Measurements from ENCODE around the gene CAMTA1.
"Not testable (repeated sequence)": the region's sequence is repeated elsewhere in the genome, so short reads cannot be mapped to it uniquely, and the experiment has no call there.

Gene CAMTA1

DNA sequence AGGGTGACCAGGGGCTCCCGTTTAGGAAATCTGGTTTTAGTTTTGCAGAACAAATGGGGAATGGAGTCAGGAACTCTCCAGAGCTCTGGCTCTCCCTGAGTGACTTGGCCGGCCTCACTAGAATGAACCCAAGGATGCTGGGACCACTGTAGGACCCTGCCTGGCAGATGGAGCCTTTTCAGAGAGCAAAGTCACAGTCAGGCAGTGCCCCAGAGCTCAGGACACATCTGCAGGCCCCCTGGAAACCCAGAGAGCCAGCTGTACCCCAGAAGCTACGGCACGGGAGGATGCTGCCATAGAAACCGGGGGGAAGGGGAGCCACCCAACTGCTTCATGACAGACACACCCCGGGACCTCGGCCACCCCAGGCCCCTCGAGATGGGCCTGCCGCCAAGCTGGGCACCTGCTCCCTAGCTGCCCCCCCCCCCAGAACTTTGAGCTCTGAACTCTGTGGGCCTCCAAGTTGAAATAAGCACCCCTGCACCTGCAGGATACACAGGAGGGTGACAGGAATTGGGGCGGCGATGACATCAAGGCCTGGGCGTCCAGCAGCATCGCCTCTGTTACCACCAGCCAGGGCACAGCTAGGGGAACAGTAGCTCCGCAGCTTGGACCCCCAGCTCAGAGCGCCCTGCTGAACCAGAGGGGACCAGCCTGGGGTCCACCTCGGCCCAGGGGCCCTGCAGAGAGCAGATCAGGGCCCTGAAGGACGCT lies 894.1 kb downstream of the CAMTA1 start:
- no peak for DNase-seq

DNA sequence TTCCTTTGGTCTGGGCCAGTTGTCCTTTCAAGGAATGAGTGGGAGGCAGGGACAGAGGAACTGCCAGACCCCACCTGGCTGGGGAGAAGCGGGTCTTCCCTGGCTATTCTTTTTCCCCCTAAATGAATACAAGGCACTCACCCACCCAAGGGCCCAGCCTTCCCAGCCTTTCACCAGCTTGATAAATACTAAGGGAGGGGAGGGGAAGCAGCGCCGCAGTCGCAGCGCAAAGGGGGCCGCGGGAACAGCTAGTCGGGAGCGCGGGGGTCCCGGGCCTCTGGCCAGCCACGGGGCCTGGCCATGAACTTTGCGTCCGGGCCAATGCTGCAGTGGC lies 894.6 kb downstream of the CAMTA1 start:
- no peak for DNase-seq

DNA sequence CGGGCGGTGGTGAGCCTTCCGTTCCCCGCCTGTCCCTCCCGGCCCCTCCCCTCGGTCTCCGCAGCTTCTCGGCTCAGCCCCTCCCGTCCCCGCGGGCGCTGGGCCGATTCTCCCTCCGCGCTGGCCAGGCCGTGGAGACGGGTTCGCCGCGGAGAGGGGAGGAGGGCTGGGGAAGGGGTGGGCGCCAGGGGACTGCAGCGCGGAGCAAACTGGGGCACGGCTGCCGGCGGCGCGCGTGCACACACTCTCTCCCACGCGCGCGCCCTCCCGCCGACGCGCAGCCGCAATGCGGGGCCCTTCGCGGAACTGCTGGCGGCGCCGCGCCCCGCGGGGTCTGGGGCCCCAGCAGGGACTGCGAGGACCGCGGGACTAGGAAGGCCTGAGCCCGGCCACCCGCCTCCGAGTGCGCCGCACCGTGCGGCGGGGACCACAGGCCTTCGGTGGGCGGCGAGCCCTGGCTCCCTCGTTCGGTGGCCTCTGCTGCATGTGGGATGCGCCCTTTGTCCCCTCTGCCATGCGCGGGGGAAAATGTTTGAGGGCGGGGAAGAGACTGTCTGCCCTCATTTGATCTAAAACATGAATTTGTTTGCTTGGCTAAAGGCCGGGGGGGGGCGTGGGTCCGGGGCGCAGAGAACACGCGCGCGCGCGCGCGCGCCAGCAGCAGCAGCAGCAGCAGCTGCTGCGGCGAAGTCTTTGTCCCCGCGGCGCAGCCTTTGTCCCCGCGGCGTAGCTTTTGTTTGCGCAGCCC lies 895.1 kb downstream of the CAMTA1 start:
- peak; percentile 6 for DNase-seq

DNA sequence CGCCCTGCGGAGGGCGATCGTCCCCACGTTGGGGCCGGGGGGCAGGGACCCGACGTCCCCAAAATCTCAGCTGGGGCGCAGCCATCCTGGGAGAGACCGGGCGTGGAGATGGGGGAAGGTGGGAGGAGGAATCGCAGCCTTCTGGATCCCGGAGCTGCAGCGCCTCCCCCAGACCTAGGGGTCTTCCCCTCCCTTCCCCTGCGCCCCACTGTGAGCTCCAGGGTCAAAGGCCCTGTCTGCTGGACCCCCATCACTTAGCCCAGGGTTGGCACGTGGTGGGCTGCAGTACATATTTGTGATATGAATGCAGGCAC lies 895.7 kb downstream of the CAMTA1 start:
- no peak for DNase-seq

DNA sequence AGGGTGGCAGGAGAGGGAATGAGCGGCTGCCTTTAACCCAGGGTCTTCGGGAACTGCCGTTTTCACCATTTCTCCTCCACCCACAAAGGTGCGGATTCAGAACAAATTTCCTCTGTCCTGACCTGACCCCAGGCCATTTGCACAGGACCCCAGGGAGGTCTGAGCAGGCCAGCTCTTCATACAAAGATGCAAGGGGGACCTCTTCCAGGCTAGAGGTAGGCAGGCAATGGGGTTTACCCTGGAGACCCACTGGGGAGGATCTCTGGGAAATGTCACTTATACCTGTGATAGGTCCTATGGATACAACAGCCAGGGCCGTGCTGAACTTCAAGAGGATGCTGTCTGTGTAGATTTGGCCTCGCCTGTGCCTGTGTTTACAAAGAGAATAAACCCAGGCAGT lies 896.1 kb downstream of the CAMTA1 start:
- no peak for DNase-seq

DNA sequence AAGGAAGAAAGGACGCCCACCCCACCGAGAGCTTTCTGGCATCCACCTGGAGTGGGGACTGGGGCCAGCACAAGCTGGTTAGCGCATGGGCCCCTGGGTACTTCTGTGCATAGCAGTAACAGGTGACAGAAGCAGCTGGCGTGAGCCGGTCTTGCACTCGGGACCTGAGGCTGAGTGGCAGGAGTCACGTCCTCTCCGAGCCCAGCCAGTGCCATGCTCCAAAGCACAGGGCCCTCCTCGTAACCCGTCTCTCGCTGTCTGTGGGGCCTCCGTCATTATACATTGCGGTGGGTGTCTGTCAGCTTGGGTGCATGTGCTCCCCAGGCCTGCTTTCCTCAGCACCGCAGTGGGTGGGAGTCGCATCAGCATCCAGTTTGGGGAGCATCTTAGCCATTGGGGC lies 898.3 kb downstream of the CAMTA1 start:
- no peak for DNase-seq

DNA sequence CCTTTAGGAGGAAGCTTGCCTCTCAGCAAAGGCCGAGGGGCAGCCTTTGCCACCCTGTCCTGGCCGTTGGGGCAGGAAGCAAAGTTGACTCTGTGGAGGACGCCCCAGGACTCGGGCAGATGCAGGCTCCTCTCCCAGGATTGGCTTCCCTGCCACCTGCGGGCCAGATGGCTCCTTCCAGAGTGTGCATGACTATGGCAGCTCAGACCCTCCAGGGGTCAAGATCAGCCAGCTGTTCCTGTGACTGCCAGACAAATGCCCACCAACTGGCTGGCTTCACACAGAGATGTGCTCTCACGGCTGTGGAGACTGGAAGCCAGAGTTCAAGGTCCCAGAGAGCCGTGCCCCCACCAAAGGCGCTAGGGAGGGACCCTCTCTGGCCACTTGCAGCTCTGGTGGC lies 898.9 kb downstream of the CAMTA1 start:
- DNase-seq = no peak

DNA sequence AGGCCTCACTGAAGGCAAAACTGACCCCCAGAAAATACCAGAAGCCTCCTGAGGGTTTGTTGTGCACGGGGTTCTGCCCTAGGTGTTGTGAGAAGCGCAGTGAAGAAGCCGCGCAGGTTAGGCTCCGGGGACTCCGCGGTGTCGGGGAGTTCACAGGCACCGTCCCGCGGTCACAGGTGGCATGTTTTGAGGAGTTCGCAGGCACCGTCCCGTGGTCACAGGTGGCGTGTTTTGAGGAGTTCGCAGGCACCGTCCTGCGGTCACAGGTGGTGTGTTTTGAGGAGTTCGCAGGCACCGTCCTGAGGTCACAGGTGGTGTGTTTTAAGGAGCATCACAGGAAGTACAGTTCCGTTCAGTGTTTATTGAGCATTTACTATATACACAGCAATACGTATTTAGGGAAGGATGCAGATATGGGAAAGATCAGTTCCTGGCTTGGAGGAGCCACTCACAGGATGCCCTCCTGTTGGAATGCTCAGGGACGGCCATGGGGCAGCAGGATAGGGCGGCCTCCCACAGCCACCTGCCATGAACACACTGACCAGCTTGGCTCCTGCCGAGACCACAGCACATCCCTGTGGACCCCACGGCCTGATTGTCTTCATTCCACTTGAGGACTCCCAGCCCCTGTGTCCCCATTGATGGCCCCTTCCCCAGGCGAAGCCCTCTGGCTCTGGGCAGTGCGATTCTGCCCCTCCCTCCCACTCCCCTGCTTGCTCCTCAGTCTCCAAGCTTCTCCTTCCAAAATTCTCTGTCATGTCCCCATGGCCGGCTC lies 899.8 kb downstream of the CAMTA1 start:
- DNase-seq = no peak

DNA sequence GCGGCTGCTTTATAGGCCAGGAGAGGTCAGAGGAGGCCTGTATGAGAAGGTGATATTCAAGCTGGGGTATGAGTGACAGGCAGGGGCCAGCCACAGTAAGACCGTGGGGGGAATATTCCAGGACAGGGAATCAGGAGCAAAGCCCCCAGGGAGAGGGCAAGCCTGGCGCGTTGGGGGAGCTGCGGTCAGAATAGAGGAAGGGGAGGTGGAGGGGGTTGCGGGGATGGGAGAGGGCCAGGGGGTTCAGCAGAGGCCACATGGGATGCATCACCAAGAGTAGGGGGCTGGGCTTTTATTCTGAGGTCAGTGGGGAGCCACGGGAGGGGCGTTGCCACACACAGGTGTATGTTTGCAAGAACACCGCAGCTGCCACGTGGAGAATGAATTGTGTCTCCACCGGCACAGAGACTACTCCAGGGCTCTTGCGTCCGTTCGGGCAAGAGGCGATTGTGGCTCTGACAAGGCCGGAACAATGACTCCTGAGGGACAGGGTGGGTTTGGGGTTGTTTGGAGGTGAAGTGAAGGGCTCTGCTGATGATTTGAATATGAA lies 901.1 kb downstream of the CAMTA1 start:
- DNase-seq = no peak

DNA sequence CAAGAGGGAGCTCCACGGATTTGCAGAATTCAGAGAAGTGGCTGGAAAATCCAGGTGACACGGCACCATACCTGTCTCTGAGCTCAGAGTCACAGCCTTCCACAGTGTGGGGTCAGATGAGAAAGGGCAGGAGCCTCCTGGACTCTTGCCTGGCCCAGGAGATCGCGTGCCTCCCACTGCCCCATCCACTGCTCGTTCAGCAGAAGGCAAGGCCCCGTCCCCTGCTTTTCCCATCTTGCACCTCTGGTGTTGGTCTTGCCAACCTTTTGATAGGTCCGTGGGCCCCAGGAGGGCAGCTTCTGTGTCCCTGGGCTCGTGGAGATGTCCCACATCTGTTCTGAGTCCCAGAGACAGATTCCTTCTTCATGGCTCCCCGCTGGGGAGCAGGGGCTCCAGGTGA lies 902.2 kb downstream of the CAMTA1 start:
- DNase-seq = no peak

DNA sequence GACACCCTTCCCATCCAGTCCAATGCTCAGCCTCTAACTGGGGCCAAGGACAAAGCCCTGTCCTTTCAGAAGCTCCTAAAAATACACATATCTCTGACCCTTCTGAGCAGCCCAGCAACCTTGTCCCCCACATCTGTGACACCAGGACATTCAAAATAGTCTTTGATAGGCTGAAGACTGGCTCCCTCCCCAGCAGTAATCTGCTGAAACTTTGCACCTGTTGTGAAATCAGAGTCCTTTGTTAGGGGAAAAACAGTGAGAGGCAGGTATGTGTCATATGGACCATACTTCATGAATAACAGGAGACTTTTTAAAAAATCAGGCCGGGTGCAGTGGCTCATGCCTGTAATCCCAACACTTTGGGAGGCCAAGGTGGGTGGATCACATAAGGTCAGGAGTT lies 903.4 kb downstream of the CAMTA1 start:
- no peak for DNase-seq

DNA sequence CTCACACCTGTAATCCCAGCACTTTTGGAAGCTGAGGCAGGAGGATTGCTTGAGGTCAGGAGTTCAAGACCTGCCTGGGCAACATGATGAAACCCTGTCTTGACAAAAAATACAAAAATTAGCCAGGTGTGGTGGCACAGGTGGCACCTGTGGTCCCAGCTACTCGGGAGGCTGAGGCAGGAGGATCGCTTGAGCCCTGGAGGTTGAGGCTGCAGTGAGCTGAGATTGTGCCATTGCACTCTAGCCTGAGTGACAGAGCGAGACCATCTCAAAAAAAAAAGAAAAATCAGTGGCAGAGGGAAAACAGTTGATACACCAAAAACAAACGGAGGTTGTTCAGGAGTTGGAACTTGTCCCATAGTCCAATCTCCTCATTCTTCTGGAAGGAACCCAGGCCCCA lies 904.1 kb downstream of the CAMTA1 start:
- DNase-seq = not testable (repeated sequence)

DNA sequence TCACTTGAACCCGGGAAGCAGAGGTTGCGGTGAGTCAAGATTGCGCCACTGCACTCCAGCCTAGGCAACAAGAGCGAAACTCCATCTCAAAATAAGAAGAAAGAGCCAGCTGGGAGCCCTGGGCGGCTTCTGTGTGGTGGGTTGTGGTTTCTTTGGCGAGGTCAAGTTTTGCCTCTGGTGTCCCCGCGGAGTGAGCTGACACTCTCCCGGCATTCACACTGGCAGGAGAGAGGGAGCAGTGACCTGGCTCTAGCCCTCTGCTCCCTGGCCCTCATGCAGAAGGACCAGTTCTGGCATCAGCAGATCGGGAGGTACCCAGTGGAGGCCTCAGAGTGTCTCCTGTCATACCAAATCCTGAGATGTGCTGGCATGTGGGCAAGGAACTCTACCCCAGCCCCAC lies 904.8 kb downstream of the CAMTA1 start:
- no peak for DNase-seq

DNA sequence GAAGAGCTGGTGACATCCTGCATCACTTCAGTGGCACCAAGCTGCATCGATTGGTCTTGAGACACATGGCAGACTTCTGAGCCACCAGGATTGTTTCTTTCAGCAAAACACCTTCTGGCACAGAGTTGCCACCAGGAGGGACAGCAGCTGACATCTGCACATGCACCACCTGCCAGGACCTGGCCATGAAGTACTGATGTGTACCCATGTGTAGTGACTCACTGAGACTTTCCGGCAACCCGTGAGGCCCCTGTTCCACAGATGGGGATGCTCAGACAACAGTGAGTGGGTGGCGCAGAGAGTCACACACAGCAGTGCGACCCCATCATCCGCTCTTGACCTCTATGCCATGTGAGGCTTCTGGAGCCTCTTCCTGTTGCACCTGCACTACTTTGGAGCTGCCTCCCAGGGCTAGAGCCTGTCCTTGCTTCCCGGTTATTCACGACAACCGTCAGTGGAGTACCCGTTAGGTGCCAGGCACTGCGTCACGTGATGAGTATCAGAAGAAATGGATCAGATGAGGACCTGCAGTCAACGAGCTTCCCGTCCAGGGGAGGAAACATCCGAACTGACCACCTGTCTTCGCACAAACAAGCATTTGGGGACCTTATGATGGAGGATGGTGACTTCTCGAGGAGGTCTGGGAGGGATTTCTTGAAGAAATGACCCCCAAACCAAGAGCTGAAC lies 905.4 kb downstream of the CAMTA1 start:
- DNase-seq = no peak

DNA sequence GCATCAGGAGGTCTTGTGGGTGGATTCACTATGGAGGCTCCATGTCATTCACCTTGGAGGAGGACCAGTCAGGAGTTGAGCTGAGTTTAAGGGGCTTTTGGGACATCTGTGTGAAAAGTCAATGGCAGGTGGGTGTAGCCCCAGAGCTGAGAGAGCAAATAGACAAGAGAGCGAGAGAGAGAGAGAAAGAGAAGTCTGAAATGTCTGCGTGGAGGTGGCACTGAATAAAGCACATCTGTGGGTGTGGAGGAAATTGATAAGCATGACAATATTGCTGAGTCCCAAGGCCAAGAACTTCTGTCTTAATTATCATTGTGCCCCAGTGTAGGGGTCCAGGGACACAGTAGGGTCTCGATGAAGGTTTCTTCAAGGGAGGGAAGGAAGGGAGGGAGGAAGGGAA lies 906.3 kb downstream of the CAMTA1 start:
- no peak for DNase-seq

DNA sequence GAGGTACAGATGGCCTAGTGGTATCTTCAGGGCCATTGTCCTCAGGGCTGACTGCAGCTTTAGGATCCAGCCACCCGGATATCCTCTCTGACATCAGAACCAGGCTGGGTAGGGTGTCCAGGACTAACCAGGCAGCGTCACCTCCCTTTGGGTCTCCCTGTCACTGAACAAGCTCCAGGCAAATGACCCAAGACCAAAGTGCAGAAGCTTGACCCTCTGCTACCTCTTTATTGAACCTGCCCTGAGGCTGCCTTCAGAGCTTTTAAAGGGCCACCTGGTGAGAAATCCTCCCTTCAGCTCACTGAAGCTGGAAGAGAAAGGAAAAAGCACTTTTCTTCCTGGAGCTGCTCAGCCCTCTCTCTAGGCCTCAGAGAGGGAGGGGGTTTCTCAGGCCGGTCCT lies 906.8 kb downstream of the CAMTA1 start:
- no peak for DNase-seq

DNA sequence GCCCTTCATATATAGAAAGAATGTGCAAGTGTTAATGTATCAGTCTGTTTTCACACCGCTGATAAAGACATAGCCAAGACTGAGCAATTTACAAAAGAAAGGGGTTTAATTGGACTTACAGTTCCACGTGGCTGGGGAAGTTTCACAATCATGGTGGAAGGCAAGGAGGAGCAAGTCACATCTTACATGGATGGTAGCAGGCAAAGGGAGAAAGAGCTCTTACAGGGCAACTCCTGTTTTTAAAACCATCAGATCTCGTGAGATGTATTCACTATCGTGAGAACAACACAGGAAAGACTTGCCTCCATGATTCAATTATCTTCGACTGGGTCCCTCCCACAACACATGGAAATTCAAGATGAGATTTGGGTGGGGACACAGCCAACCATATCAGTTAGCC lies 907.8 kb downstream of the CAMTA1 start:
- DNase-seq = not testable (repeated sequence)

DNA sequence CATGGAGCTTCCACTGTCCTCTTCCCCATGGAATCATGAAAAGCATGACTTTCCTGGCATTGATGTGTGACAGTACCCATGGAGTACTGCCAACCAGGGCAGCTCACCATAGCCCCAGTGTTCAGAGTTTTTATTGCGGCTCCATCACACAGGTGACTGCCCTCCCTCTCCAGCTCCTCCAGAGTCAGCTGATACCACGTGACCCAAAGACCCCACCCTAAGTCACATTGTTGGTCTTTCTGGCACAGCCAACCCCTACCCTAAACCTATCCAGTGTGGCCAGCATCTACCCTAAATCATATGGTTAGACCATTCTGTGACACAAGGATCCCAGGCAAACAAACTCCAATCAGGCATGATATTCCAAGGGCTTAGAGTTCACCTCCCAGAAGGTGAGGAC lies 908.4 kb downstream of the CAMTA1 start:
- no peak for DNase-seq

DNA sequence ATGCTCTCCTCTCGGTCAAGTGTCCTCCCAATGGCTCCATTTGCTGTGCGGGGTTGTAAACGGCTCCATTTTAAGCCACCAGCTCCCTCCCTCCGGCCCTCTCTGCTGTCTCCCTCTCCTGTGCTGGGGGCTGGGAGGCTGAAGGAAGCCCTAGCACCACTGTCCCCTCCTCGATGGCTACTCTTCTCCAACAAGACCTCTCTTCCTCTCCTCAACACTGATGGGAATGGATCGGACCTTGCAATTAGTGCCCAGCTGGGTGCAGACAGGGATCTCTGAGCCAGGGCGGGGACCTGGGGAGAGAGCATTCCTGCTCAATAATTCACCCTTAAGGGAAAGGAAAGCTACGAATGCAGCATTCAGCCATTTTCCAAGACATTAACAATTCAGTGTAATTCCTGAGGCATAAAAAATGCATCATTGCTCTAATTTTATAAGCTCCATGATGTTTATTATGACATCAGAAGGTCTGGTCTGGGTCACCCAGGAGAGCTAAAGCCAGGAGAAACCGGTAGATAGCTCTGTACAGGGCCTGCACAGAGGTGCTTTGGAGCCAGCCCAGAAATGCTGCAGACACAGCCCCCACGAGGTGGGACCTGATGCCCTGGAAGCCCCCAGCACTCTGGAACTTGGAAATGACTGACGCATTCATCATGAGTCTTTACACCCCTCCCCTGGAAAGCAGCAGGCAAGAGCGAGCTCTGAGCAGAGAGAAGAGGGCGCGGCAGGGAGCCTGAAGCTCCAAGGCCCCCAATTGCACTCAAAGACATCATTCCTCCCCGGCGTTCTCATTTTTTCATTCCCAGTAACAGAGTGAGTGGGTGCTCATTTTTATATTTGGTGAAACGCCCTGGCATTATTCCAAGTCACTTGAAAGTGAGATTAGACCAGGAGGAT lies 909.6 kb downstream of the CAMTA1 start:
- no peak for DNase-seq

DNA sequence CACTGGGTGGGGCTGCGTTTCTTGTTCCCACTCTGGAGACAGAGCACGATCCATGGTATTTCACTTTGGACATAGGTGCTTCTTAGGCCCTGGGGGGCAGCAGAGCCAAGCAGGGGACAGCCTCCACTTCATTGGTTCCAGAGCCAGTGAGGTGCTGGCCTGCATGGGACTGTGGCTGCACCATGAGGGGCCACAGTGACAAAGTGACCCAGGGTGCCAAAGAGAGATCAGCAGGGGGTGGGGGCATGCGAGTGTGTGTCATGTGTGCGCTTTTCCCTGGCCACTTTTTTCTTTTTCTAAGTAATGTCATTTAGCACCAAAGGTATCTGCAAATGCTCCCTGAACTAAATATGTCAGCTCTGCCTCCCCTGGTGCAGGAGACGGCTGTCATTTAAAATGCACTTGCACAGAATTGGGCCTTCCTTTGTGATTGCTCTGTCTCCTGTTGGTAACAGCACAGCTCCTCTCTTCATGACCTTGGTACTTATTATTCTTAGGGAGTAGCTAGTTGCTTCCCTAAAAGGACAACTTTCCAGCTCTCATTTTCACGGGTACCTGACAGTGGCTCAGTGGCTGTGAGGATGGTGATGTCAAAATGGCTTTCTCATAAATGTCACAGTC lies 910.4 kb downstream of the CAMTA1 start:
- no peak for DNase-seq

DNA sequence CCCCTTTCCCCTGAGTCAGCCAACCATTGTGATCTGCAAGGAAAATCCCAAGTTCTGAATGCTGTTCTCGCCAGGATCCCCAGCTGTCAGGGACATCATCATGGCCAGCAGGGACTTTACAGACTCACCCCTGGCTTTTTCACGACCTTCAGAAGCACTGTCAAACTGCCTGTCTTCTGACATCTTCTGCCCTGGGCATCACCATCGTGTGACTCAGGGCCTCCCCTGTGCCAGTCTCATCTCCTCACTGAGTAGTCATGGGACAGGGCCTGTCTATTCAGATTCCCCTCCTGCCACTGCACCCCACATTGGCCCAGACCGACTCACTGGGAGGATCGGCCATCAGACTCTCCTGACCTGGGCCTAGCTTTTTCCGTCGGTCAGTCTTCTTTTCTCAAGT lies 913.4 kb downstream of the CAMTA1 start:
- no peak for DNase-seq

DNA sequence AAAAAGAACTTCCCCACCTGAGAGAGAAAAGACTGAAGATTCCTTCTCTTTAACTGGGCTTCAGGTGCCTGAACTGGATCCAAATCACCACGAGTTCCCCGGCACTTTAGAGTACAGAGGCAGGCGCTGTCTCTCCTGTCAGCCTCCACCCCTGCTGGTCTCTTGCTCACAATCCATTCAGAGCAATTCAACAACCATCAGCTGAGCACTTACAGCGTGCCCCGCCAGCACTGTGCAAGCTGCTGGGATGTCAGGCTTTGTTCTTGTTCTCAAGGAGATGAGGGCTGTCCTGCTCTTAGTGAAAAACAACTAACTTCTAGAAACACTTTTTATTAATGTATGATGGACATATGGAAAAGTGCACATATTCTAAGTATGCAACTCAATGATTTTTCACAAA lies 917.1 kb downstream of the CAMTA1 start:
- no peak for DNase-seq
